A549 treated with CpdA at 1 μM for 4 hours (cell line): Measurements from ENCODE around the gene PACRG. TPM values are rescaled to one million over a fixed set of nuclear protein-coding genes. Genes with fewer than 3 reads are reported as not detected.

ENCODE experiments used
- total RNA-seq: library from RNA; stranded (reverse); fragments of 200-300 nt; extraction: Qiagen RNA extraction; gene quantifications from 5 replicates; pipeline ENCODE4 v1.2.3, GENCODE V29; 2022; ENCODE audit warnings: low read depth

Gene PACRG
- total RNA-seq = 0.22 to 0.81 TPM in 2 of 5 replicates, not detected in the others

DNA sequence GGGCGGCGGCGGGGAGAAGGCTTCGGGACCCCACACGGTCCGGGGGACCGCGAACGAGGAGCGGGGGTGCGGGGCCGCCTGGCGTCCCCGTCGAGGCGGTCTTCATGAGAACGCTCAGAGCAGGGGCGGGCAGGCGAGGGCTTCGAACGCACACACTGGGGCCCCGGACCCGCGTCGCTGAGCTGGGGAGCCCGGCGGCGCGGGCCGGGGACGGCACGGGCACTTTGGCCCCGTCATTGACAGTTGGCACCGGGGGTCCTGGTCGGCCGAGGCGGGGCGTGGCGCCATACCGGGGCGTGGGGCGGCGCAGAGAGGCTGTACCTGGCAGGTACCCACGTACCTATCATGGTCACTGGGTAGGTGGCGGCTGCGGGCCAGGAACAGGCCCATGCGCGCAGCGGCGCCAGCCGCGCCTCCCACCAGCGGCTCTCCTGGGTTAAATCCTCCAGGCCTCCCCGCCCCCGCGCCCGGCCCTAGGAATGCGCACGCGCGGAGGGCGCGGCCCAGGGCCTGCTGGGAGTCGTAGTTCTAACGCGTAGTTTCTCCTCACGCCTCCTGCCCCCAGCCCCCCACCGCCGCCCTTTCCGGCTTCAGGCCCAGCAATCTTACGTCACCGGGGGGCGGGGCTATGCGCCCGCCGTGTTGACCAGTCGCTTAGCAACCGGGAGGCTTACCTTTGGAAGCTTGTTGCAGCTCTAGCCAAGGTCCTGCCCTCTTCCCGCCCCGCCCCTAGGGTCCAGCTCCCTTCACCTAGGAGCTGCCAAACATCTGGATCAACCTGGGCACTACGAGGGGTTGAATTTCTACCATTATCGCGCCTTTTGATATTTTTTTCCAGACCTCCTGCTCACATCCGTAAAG, at the start of gene PACRG, which contains the start of gene PRKN:
TSS of gene PACRG (plus strand) at position 653 of the 861 bp plus-strand sequence.
TSS of gene PRKN (minus strand) at position 445 of the 861 bp plus-strand sequence.

Other genes with a start within 250 kb of the PACRG start
- 0.07 to 0.10 TPM in 2 of 5 replicates, not detected in the others for gene PRKN, start 208 bp upstream of the PACRG start, total RNA-seq